Measurements from ENCODE around the gene TRUB1. TPM values are rescaled to one million over a fixed set of nuclear protein-coding genes. Genes with fewer than 3 reads are reported as not detected.

The TRUB1 gene
- total RNA-seq, 1 experiment from 2014 or later: 30.0 TPM

DNA sequence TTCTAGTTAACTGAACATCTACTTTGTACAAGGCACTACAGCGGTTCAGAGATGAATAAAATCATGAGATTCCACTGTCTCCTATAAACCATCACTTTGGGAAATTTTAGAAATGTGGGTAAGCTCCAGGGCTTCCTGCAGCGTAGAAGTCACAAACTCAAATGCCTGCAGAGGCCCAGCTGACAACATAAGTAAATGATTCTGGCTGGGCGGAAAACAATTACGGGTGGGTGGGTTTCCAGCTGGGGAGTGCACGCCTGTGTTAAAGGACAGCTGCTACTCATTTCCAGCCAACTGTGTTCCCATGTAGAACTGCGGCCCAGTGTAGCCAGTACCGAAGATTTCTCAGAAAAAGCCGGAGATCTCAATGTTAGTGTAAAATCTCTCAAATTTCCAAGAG, 85.7 kb downstream of the TRUB1 start:
- no peak overlapping the region for H3K27ac ChIP-seq (ENCODE audit: low read depth, low read length, poor library complexity, severe bottlenecking)
- BruUV-seq (replicated peaks): no TSS peak
- ChIA-PET POLR2A (ENCODE audit: low non-redundant PET) (no interaction called here), CTCF (interaction anchor here (0.5 kb wide), 1 partner anchor 111 kb away, joined by 3 read pairs; no protein-coding TSS in a partner anchor)
- H3K27me3 ChIP-seq (replicated peaks; ENCODE audit: insufficient read depth, low read depth, low read length, poor library complexity): no peaks in the 10 kb centered on the region
- H3K9me3 ChIP-seq (ENCODE audit: low read depth, low read length, poor library complexity, severe bottlenecking): no peaks in the 10 kb centered on the region
- H3K4me1 ChIP-seq (ENCODE audit: insufficient read depth, low read length, poor library complexity, severe bottlenecking): no peaks in the 10 kb centered on the region
- H3K4me3 ChIP-seq (ENCODE audit: low read depth, low read length, poor library complexity, severe bottlenecking): no peak overlapping the region
- intact Hi-C loops (cut with micrococcal nuclease; ENCODE audit: unreplicated experiment): no loop called here
- H3K36me3 ChIP-seq (ENCODE audit: insufficient read depth, low read length, poor library complexity, severe bottlenecking): no peaks in the 10 kb centered on the region
- TF ChIP-seq EZH2 (IDR thresholded peaks at IDR 0.05; ENCODE audit: borderline replicate concordance, low read depth, low read length, poor library complexity, severe bottlenecking): no peak
- TF ChIP-seq, protein P1, sequence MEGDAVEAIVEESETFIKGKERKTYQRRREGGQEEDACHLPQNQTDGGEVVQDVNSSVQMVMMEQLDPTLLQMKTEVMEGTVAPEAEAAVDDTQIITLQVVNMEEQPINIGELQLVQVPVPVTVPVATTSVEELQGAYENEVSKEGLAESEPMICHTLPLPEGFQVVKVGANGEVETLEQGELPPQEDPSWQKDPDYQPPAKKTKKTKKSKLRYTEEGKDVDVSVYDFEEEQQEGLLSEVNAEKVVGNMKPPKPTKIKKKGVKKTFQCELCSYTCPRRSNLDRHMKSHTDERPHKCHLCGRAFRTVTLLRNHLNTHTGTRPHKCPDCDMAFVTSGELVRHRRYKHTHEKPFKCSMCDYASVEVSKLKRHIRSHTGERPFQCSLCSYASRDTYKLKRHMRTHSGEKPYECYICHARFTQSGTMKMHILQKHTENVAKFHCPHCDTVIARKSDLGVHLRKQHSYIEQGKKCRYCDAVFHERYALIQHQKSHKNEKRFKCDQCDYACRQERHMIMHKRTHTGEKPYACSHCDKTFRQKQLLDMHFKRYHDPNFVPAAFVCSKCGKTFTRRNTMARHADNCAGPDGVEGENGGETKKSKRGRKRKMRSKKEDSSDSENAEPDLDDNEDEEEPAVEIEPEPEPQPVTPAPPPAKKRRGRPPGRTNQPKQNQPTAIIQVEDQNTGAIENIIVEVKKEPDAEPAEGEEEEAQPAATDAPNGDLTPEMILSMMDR (conservative IDR thresholded peaks at IDR 0.05; ENCODE audit: low read depth, low read length): no peak
- DNase-seq (ENCODE audit: low spot score): no peak

DNA sequence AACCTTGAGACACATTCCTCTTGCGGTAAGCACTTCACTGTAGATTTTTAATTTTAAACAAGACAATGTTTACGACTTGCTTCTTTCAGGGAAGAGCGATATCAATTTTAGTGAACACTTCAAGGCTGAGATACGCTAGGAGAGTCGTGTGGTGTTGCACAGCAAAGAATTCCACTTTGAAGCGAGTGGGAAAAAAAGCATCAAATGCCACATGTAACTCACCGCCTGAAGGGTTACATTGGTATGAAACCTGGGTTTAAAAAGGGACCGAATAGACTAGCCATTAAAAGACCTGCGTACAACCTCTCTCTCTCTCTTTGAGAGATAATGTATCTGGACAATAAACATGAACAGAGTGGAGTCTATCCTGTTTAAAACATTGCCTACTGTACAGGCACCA, 86.4 kb downstream of the TRUB1 start:
- no peaks in the 10 kb centered on the region for H3K4me1 ChIP-seq (ENCODE audit: insufficient read depth, low read length, poor library complexity, severe bottlenecking)
- BruUV-seq (replicated peaks): no TSS peak
- intact Hi-C loops (cut with micrococcal nuclease; ENCODE audit: unreplicated experiment): no loop called here
- ChIA-PET POLR2A (ENCODE audit: low non-redundant PET) (no interaction called here), CTCF (no interaction called here)
- no peak overlapping the region for H3K4me3 ChIP-seq (ENCODE audit: low read depth, low read length, poor library complexity, severe bottlenecking)
- H3K9me3 ChIP-seq (ENCODE audit: low read depth, low read length, poor library complexity, severe bottlenecking): no peaks in the 10 kb centered on the region
- TF ChIP-seq, protein P1 (conservative IDR thresholded peaks at IDR 0.05; ENCODE audit: low read depth, low read length): no peak
- no peak for TF ChIP-seq EZH2 (IDR thresholded peaks at IDR 0.05; ENCODE audit: borderline replicate concordance, low read depth, low read length, poor library complexity, severe bottlenecking)
- no peaks in the 10 kb centered on the region for H3K27me3 ChIP-seq (replicated peaks; ENCODE audit: insufficient read depth, low read depth, low read length, poor library complexity)
- DNase-seq (ENCODE audit: low spot score): no peak
- H3K36me3 ChIP-seq (ENCODE audit: insufficient read depth, low read length, poor library complexity, severe bottlenecking): no peaks in the 10 kb centered on the region
- H3K27ac ChIP-seq (ENCODE audit: low read depth, low read length, poor library complexity, severe bottlenecking): no peak overlapping the region

GRCh38 chr10:115026056-115026745, 88.2 kb downstream of the TRUB1 start:
- no peak for TF ChIP-seq EZH2 (IDR thresholded peaks at IDR 0.05; ENCODE audit: borderline replicate concordance, low read depth, low read length, poor library complexity, severe bottlenecking)
- TF ChIP-seq, protein P1 (conservative IDR thresholded peaks at IDR 0.05; ENCODE audit: low read depth, low read length): no peak
- ChIA-PET CTCF (no interaction called here), POLR2A (ENCODE audit: low non-redundant PET) (no interaction called here)
- Histone ChIP-seq H3K4me3 (ENCODE audit: low read depth, low read length, poor library complexity, severe bottlenecking) (no peak overlapping the region), H3K27ac (ENCODE audit: low read depth, low read length, poor library complexity, severe bottlenecking) (no peak overlapping the region), H3K4me1 (ENCODE audit: insufficient read depth, low read length, poor library complexity, severe bottlenecking) (no peaks in the 10 kb centered on the region), H3K9me3 (ENCODE audit: low read depth, low read length, poor library complexity, severe bottlenecking) (no peaks in the 10 kb centered on the region), H3K36me3 (ENCODE audit: insufficient read depth, low read length, poor library complexity, severe bottlenecking) (no peaks in the 10 kb centered on the region), H3K27me3 (replicated peaks; ENCODE audit: insufficient read depth, low read depth, low read length, poor library complexity) (no peaks in the 10 kb centered on the region)
- intact Hi-C loops (cut with micrococcal nuclease; ENCODE audit: unreplicated experiment): no loop called here
- DNase-seq (ENCODE audit: low spot score): no peak
- BruUV-seq (replicated peaks): no TSS peak

Measured in A673 (cell line).